ENCODE data around the gene CYFIP2.

DNA sequence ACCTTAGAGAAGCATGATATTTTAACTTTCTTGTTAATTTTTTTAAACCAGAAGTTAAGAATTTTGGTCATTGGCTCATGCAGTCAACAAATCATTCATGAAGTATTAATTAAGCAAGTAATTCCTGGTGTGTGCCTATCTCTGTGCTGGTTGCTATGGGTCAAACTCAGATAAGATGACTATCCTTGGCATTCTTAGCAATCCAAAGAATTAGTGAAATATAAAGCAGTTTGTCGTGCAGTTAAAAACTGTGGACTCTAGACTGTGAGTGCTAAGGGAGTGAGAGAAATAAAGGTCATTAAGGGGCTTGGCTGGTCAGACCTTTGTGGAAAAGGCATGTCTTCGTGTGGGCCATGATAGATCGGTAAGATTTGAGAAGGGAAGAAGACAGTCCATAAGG, 4.8 kb downstream of the CYFIP2 start:
- TF ChIP-seq, protein P1, sequence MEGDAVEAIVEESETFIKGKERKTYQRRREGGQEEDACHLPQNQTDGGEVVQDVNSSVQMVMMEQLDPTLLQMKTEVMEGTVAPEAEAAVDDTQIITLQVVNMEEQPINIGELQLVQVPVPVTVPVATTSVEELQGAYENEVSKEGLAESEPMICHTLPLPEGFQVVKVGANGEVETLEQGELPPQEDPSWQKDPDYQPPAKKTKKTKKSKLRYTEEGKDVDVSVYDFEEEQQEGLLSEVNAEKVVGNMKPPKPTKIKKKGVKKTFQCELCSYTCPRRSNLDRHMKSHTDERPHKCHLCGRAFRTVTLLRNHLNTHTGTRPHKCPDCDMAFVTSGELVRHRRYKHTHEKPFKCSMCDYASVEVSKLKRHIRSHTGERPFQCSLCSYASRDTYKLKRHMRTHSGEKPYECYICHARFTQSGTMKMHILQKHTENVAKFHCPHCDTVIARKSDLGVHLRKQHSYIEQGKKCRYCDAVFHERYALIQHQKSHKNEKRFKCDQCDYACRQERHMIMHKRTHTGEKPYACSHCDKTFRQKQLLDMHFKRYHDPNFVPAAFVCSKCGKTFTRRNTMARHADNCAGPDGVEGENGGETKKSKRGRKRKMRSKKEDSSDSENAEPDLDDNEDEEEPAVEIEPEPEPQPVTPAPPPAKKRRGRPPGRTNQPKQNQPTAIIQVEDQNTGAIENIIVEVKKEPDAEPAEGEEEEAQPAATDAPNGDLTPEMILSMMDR (IDR thresholded peaks at IDR 0.05): no peak
- TF ChIP-seq POLR2A (IDR thresholded peaks at IDR 0.05): no peak

Measured in adrenal gland (tissue), 5 donors.